Neuron (in vitro differentiated cells): ENCODE measurements around the gene WASL.

Source experiments
- H2AFZ ChIP-seq: one replicate; pipeline ENCODE4 v1.6.1; 2013; ENCODE audit warnings: low read depth, mild to moderate bottlenecking, inconsistent platforms, low read length, moderate library complexity
- H3K27me3 ChIP-seq: one replicate; pipeline ENCODE4 v1.6.1; 2013; ENCODE audit warnings: low read length; ENCODE audit not compliant: insufficient read depth
- H3K36me3 ChIP-seq: one replicate; pipeline ENCODE4 v1.6.1; 2013; ENCODE audit warnings: low read length; ENCODE audit not compliant: insufficient read depth
- H3K4me1 ChIP-seq: one replicate; pipeline ENCODE4 v1.6.1; 2013; ENCODE audit warnings: low read length; ENCODE audit not compliant: insufficient read depth
- H3K4me3 ChIP-seq: 2 replicates; pipeline ENCODE4 v1.5.1; 2013; ENCODE audit warnings: mild to moderate bottlenecking, low read length, moderate library complexity
- H3K9me3 ChIP-seq: one replicate; pipeline ENCODE4 v1.6.1; 2013; ENCODE audit warnings: low read length

Gene WASL

DNA sequence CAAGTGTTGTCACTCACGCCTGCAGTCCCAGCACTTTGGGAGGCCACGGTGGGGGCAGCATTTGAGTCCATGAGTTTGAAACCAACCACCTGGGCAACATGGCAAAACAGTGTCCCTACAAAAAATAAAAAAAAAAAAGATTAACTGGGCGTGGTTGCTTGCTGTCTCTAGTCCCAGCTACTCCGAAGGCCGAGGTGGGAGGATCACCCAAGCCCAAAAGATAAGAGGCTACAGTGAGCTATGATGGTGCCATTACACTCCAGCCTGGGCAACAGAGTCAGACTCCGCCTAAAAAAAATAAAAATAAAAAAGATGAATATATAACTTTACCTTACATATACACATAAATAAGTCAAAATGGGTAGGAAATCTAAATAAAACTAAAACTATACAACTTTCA is 95.6 kb downstream of the WASL start:
- H2AFZ ChIP-seq = no peak overlapping the region
- H3K36me3 ChIP-seq = no peaks in the 10 kb centered on the region
- no peaks in the 10 kb centered on the region for H3K4me1 ChIP-seq
- peaks cover 3% of the 10 kb centered on the region for H3K27me3 ChIP-seq
- H3K4me3 ChIP-seq = no peak overlapping the region
- no peaks in the 10 kb centered on the region for H3K9me3 ChIP-seq

DNA sequence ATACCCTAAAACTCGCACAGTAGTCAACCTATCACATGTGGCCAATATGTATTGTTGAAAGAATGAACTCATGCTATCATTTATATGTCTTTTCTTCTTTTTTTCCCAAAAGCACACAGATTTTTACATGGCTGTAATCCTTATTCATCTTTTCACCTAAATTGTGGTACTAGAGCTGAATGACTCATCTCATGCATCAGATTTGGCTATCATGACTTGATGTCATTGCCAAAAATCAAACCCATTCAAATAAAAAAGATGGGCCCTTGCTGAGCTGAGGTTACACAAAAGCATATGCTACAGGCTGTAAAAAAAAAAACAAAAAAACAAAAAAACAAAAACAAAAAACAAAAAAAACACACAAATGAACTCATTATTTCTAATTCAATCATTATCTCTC is 96.4 kb downstream of the WASL start:
- no peaks in the 10 kb centered on the region for H3K36me3 ChIP-seq
- no peak overlapping the region for H3K4me3 ChIP-seq
- H3K4me1 ChIP-seq = no peaks in the 10 kb centered on the region
- H3K27me3 ChIP-seq = peaks cover 3% of the 10 kb centered on the region
- H2AFZ ChIP-seq = no peak overlapping the region
- no peaks in the 10 kb centered on the region for H3K9me3 ChIP-seq

DNA sequence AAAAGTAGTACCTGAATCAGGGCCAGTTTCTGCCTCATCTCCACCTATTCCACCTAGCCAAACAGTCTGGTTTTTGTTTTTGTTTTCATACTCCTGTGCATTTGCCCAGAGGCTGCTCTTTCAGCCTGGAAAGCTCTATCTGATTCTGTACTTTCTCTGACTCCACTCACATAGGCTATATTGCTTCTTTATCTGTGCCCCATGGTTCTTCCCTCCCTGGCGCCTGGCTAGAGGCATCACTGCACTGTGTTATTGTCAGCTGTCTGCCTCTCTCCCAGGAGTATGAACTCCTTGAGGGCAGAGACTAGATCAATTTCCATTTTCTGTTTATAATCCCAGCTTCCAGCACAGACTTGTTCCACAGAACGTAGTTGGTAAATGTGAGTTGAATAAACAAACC is 98.2 kb downstream of the WASL start:
- H3K9me3 ChIP-seq = no peaks in the 10 kb centered on the region
- H2AFZ ChIP-seq = no peak overlapping the region
- peaks cover 2% of the 10 kb centered on the region for H3K4me1 ChIP-seq
- H3K27me3 ChIP-seq = peaks cover 5% of the 10 kb centered on the region
- no peaks in the 10 kb centered on the region for H3K36me3 ChIP-seq
- H3K4me3 ChIP-seq = no peak overlapping the region

DNA sequence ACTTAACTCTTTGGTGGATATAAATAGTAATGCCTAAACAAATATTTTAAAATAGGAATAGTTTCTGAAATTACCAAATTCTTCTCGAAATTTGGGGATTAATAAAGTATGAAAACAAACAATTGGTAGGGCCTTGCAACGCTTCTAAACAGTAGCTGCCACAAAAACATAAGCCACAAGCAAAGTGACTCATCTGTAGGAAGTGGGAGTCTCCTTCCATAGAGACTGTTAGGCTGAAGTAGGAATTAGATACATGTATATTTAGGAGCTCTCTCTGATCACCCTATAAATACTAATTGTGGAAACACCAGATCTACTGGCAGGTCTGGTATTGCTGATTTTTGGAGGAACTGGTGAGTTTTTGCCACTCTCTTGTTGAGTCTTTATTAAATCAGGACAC is 98.8 kb downstream of the WASL start:
- Histone ChIP-seq H3K36me3 (no peaks in the 10 kb centered on the region), H3K4me3 (no peak overlapping the region), H3K4me1 (peaks cover 3% of the 10 kb centered on the region), H3K9me3 (no peaks in the 10 kb centered on the region), H2AFZ (no peak overlapping the region), H3K27me3 (peaks cover 8% of the 10 kb centered on the region)

DNA sequence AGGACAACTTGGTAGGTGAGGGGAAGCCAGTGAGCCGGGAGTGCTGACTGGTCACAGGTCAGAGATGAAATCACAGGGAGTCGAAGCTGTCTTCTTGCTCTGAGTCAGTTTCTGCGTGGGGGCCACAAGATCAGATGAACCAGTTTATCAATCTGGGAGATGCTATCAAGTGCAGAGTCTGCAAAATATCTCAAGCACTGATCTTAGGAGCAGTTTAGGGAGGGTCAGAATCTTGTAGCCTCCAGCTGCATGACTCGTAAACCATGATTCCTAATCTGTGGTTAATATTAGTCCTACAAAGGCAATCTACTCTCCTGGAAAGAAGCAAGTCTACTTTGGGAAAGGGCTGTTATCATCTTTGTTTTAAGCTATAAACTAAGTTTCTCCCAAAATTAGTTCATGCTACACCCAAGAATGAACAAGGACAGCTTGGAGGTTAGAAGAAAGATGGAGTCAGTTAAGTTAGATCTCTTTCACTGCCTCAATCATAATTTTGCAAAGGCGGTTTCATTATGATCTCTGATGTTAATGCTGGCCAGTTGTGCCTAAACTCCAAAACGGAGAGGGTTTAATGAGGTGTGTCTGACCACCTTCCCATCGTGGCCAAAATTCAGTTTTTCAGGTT is 101.6 kb downstream of the WASL start:
- Histone ChIP-seq H3K4me3 (no peak overlapping the region), H3K36me3 (no peaks in the 10 kb centered on the region), H3K4me1 (peaks cover 16% of the 10 kb centered on the region), H3K9me3 (no peaks in the 10 kb centered on the region), H2AFZ (no peak overlapping the region), H3K27me3 (peaks cover 8% of the 10 kb centered on the region)

DNA sequence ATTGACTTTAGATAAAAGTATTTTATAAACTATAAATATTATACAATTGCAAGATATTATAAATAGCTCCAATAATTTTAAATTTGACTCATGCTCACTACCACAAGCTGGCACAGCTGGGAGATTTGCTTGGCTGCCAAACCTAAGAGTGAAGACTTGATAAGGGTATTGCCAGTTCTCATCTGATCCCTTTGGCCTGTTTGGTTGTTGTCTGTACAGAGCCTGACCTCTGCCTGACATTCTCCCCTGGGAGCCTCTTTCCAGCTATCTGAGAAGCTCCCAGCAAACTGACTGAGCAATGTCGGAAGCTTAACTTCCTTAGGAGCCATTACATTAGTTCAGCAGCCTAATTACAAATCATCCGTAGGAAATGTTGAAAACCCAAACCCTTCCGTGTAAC is 103.3 kb downstream of the WASL start:
- Histone ChIP-seq H3K9me3 (no peaks in the 10 kb centered on the region), H3K27me3 (peaks cover 8% of the 10 kb centered on the region), H3K4me1 (peaks cover 16% of the 10 kb centered on the region), H3K4me3 (no peak overlapping the region), H3K36me3 (no peaks in the 10 kb centered on the region), H2AFZ (no peak overlapping the region)

DNA sequence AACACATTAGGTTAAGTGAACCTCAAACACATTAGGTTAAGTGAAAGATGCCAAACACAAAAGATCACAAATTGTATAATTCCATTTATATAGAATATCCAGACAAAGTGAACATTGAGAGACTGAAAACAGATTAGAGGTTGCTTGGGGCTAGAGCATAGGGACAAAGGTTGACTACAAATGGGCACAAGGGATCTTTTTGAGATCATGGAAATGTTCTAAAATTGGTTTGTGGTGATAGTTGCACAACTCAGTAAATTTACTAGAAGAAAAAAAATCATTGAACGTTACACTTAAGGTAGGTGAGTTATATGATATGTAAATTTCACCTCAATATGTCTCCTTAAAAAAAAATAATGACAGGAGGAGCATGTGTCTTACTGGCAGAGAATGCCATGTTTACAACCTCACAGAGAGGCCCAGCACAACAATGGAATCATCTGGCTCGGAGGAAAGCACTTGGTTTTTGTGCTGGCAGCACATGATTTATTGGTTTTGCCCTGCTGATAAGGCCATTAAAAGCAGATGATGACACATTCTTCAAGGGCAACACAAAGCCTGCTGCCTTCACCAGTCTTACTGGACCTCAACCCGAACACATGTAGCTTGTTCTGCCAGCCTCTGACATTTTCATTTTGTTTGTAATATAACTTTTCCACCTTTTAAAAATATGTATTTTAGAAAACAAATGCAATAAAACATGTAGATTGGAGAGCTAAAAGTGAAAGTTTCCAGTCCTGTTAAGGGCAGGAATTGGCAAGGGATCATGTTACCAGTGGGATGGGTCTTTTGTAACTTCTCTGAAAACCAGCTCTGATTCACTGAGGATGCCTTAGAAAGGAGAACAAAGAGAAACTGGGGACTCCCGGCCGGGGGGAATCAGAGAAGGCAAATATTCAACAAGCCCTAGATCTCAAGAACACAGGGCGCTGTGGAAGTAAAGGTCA is 105.0 kb downstream of the WASL start:
- H2AFZ ChIP-seq = peak overlapping the region; percentile 2
- H3K4me3 ChIP-seq = peak overlapping the region; percentile 30
- H3K36me3 ChIP-seq = no peaks in the 10 kb centered on the region
- no peaks in the 10 kb centered on the region for H3K9me3 ChIP-seq
- H3K27me3 ChIP-seq = peaks cover 8% of the 10 kb centered on the region
- H3K4me1 ChIP-seq = peaks cover 16% of the 10 kb centered on the region

DNA sequence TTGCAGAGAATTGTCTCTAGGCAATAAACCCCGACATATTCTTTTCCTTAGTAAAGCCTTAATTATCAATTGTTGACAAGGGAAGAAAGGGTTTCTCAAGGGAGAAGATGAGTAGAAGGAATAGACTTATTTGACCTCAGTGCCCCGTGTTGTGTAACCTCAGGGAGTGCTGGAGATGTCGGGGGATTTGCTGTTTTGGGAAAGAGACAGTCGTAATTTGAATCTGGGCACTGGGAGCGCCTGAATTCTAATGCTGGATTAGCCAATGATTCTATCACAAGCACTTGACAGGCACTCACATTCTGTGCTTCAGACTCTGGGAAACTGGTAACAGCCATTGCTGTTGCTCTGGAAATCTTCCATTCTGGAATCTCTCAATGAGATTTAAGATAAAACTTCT is 106.9 kb downstream of the WASL start:
- Histone ChIP-seq H2AFZ (no peak overlapping the region), H3K27me3 (peaks cover 4% of the 10 kb centered on the region), H3K4me1 (peaks cover 16% of the 10 kb centered on the region), H3K9me3 (no peaks in the 10 kb centered on the region), H3K36me3 (no peaks in the 10 kb centered on the region), H3K4me3 (no peak overlapping the region)

DNA sequence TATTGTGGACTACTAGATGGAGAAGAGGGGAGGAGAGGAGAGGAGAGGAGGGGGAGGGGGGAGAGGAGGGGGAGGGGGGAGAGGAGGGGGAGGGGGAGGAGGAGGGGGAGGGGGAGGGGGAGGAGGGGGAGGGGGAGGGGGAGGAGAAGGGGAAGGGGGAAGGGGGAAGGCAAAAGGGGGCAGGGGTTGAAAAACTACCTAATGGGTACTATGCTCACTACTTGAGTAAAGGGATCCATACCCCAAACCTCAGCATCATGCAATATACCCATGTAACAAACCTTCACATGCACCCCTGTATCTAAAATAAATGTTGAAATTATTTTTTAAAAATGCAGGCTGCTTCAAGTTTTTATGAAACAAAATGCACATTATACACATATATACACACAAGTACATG is 108.2 kb downstream of the WASL start:
- Histone ChIP-seq H3K36me3 (no peaks in the 10 kb centered on the region), H3K27me3 (peaks cover 2% of the 10 kb centered on the region), H3K4me1 (peaks cover 15% of the 10 kb centered on the region), H2AFZ (no peak overlapping the region), H3K9me3 (no peaks in the 10 kb centered on the region), H3K4me3 (no peak overlapping the region)

DNA sequence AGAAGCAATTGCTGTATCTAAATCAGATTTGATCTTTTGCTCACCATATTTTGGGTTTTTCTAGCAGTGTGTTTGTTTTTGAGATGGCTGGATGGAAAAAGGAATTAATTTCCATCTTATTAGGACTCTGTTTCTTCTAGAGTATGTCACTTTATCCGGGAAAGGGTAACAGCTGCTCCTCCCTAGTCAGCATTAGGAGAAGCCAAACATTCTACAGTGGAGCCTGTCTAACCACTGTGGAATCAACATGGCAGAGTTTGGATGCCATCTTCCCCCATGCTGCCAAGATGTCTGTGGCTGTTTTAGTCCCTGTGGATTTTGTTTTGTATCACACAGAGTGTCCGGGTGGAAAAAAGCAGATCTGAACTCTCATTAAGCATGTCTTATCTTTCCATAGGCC is 109.2 kb downstream of the WASL start:
- Histone ChIP-seq H3K4me1 (peaks cover 13% of the 10 kb centered on the region), H3K4me3 (no peak overlapping the region), H3K36me3 (no peaks in the 10 kb centered on the region), H2AFZ (no peak overlapping the region), H3K9me3 (no peaks in the 10 kb centered on the region), H3K27me3 (no peaks in the 10 kb centered on the region)

DNA sequence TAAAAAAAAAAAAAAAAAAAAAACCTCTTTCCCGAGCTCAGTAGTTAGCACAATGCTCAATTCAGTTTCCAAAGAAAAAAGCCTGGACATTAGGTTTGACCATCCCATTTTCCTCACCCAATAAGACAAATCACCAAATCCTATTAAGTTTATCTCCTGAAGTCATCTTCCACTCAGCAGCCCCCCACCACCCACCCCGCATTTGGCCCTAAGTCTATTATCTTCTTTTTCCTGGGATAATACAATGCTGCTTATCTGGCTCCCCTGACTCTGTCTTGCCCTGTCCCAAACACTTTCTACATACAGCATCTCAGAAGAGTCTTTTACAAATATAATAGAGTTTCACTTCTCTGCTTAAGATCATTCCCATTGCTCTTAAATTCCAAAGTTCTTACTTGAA is 110.9 kb downstream of the WASL start:
- H3K9me3 ChIP-seq = no peaks in the 10 kb centered on the region
- no peak overlapping the region for H2AFZ ChIP-seq
- H3K27me3 ChIP-seq = no peaks in the 10 kb centered on the region
- H3K4me3 ChIP-seq = no peak overlapping the region
- H3K36me3 ChIP-seq = no peaks in the 10 kb centered on the region
- H3K4me1 ChIP-seq = peaks cover 3% of the 10 kb centered on the region

DNA sequence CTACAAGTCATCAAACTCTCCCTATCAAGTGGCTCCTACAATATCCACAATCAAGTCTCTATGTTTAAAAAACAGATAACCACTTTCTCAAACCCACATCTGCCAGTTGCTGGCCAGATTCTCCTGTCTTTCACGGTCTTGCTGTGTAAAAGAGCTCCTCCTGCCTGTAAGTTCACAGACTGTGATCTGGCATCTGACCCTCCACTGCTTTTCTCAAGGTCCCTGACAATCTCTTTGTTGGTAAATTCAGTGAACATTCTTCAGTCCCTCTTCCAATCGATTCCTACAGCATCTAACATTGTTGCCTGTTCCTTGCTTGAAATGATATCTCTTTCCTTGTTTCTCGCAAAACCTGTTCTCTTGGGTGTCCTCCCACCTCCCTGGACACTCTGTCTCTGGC is 111.6 kb downstream of the WASL start:
- Histone ChIP-seq H3K4me3 (no peak overlapping the region), H3K36me3 (no peaks in the 10 kb centered on the region), H3K27me3 (no peaks in the 10 kb centered on the region), H3K4me1 (peaks cover 3% of the 10 kb centered on the region), H3K9me3 (no peaks in the 10 kb centered on the region), H2AFZ (no peak overlapping the region)

DNA sequence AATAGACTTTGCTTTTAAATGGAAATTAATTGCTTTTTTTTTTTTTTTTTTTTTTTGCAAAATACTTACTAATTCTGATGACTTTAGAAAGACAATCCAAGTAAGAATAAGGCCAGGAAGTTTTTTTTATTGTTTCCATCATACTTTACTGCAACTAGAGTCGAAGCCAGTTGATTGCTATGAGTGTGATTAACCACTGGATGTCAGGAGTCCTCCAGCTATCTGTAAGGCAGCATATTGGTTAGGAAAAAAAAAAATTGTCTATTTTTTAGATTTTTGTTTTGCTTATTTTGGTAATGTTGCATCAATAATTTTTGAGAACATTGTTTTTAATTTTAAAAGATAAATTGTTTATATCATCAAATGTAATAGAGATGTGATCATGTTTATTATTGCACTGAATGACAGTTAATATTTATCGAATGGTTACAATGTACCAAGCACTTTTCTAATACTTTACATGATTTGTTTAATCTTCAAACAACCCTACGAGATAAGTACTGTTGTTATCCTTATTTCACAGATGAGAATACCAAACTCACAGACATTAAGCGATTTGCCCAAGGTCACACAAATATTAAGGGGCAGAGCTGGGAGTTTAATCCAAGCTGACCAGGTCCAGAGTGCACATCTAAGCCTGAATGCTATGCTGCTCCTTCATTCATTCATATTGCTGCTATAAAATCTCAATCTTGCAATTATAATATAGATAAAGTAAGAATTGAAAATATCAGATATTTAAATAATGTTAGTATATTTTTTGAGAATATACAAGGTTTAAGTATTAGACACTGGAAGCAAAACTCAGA is 113.0 kb downstream of the WASL start:
- no peak overlapping the region for H3K4me3 ChIP-seq

More for the DNA sequence above, 113.0 kb downstream of the WASL start:
- H3K4me1 ChIP-seq = peaks cover 3% of the 10 kb centered on the region
- no peaks in the 10 kb centered on the region for H3K27me3 ChIP-seq
- no peak overlapping the region for H2AFZ ChIP-seq
- H3K9me3 ChIP-seq = no peaks in the 10 kb centered on the region
- no peaks in the 10 kb centered on the region for H3K36me3 ChIP-seq
